CD4-positive, alpha-beta T cell treated with Interleukin-6 for 4 hours (primary cell): ENCODE results near the gene CTLA4.

Experiments used
- DNase-seq: peaks from one replicate; pipeline ENCODE4 v3.0.0-alpha.2; 2020; ENCODE audit warnings: mixed read lengths

CTLA4 gene

DNA sequence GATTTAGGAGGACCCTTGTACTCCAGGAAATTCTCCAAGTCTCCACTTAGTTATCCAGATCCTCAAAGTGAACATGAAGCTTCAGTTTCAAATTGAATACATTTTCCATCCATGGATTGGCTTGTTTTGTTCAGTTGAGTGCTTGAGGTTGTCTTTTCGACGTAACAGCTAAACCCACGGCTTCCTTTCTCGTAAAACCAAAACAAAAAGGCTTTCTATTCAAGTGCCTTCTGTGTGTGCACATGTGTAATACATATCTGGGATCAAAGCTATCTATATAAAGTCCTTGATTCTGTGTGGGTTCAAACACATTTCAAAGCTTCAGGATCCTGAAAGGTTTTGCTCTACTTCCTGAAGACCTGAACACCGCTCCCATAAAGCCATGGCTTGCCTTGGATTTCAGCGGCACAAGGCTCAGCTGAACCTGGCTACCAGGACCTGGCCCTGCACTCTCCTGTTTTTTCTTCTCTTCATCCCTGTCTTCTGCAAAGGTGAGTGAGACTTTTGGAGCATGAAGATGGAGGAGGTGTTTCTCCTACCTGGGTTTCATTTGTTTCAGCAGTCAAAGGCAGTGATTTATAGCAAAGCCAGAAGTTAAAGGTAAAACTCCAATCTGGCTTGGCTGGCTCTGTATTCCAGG is at the start of gene CTLA4:
CTLA4 (plus strand) TSS at position 211 of the 640 bp plus-strand sequence; CDS start at position 383, 172 bp downstream.
- peak; percentile 31 for DNase-seq

DNA sequence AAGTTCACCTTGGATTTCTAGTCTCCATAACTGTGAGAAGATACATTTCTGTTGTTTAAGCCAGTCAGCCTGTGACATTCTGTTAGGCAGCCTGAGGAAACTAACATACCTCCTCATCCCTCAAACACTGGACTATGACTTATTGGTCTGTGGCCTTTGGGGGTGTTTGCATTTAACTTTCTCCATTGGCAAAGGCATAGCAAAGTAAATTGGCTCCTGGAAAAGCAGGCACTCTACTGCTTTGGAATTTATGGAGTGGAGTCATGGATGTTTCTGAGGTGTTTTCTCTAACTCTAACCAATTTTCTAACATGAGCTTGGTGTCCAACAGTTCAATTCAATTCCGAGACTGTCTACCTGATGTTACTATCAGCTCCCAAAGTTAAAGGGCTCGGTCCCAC is 48.9 kb upstream of the CTLA4 start:
- DNase-seq, result no peak

DNA sequence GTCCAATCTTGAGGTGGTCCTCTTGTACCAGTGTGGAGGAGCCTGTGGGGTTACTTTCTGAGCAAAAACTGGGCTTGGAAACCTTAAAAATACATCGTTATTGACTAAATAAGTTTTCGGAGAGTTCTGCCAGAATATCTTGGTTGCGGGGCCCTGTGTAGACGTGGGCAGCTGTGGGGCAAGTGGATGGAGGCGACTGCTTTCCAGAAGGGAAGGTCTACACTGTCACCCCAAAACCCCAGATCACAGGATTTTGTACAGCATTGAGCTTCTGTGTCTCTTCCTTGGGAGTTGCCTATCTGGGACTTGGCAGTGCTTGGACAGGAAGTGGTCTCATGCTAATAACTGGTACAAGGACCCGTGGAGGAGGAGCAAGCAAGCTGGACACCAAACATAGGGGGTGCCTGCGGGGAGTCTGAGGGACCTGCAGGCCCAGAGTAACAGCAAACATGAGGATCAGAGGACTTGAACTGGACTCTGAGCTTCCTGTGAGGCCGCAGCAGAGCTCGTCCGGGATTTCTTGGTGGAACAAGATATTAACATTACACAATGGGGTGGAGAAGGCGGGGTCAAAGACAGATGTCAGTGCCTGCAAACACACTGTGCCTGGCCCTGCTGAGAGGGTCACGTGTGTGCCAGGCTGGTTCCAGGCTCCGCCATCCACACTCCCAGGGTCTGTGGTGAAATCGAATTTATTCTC is 48.0 kb upstream of the CTLA4 start:
- no peak for DNase-seq

DNA sequence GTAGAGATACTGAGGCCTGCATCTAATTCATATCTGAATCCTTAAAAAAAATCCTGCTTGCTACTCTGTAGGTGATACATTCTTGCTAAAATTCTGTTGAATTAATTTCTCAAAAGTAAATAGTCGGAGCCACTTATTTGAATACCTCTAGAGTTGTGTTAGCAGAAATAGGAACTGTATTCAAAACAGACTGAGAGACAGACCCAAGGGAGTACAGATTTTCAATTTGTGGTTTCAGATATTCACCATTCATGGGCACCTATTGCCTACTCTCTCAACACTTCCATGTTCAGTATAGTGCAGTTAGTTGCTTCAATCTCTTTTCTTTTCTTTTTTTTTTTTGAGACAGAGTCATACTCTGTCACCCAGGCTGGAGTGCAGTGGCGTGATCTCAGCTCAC is 46.6 kb upstream of the CTLA4 start:
- no peak for DNase-seq

DNA sequence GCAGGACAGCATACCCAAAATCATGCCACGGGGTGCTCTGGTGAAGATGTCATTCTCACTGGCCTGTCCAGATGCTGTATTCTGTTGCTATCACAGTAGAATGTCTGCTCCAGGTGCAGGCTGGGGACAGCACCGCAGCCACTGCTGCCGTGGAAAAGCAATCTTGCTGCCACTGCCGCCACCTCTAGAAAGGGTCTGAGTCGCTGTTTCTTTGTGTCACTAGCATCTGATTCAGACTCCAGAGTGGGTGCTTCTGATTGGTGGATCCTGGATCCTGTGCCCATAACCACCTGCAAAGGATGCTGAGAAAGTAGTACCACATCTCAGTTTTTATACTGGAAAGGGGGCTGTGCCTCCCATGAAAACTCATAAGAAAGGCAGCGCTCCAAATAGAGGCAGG is 45.3 kb upstream of the CTLA4 start:
- no peak for DNase-seq

DNA sequence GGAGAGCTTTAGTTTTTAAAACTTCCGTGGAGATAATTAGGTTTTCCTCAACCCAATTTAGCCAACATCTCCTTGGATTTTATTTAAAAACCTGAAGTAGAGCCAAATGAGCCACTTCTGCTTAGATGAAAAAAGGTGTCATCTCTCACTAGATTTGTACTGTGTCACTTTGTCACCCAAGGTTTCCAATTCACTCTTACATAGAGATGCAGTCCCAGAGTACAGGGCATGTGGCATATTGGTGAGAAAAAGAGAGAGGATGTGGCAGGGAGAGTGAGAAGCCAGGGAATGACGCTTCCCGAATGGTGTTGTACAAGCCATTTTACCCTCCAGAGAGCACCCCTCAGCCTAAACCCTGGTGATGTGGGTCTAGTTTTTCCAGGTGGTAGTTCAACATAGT is 44.4 kb upstream of the CTLA4 start:
- DNase-seq, result no peak

DNA sequence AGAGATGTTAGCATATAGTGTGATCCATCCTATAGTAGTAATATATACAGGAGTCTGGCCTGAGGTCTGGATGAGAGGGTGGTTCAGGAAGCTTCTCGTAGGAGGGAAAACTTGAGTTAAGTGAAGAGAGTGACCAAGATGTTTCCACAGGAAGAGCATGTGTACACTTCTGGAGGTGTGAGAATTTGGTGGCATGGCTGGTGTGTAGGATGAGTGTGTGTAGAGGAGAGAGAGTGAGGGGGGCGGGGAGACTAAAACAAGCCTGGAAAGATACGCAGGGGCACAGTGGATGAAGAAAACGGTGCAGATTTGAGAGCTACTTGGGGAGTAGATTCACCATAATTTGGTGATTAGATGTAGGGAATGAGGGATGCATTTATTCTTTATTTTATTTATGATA is 43.5 kb upstream of the CTLA4 start:
- DNase-seq, result no peak

DNA sequence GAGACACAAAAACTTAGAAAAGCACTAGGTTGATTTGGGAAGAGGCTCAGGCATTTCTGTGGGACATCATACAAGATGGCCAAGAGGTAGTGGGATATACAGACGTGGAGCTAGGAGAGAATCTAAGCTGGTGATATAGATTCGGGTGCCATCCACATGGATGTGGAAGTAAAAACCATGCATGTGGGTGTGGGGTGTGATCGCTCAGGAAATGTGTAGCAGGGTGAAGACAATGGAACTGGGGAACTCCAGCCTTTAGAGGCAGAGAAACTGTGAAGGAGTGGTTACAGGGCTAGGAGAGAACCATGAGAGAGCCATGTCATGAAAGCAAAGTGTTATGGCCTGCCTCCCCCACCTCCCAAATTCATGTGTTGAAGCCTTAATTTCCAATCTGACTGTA is 43.0 kb upstream of the CTLA4 start:
- DNase-seq, result no peak

DNA sequence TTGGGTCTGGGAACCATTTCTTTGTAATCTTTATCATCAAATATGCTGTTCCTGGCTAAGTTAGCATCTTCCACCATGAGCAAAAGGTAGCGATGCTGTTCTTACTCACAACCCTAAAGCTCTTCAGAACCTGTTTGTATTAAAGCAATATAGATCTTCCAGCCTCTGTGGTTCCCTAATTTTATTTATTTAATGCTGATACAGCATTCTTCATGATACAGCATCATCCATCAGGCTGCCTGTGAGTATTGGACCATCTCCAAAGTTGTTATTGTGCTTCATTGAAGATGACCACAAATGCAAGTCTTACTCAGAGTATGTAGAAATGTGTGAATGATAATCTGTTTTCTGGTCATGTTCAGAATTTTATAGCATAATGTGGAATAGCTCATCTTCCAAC is 40.9 kb upstream of the CTLA4 start:
- DNase-seq, result no peak

DNA sequence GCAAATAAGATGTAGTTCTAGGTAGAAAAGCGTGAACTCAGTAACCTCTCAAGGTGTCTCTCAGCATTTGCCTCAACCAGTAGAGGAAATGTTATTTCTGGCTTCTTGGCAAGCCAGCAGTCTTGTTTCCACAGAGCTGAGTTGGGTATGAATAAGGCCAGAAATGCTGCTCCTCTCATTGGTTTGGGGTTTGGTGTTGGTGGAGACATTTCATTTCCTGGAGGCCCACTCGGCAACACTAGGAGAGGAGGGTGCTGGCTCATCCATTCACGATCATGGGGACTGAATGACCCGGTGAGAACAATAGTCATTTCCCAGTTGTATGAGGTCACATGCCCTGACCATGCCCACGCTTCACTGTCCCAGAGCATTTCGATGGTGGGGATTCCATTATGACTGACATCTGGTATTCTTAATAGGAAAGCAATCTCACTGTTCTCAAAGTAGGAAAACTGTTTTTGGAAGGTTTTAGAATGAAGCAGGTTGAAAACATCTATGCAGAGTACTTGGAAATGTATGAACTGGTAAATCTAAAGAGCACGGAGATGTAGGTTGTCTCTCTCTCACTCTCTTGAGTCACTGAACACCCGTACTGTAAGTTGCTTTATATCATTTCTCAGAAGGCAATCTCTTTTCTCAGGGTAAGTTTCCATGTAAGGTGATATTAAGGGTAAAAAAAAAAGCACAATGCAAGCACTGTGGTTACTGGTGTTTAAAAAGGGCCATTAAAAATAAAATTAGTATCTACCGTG is 37.1 kb upstream of the CTLA4 start:
- no peak for DNase-seq

DNA sequence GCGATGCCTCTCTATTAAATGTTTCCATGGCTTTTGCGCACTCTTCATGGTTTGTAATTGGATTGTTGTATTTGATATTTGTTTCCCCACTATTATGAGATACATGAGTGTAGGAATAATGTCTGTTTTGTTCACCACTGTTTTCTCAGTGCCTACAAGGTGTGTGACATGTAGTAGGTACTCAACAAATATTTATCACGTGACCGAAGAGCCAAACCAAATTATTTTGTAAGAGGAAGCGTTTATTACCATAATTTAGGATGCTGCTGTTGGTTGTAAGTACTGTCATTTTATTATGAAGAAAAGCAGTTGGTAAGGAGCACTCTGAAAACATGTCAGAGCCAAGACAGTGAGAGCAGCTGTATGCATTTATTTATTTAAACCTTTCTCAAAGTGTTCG is 32.2 kb upstream of the CTLA4 start:
- DNase-seq, result no peak

DNA sequence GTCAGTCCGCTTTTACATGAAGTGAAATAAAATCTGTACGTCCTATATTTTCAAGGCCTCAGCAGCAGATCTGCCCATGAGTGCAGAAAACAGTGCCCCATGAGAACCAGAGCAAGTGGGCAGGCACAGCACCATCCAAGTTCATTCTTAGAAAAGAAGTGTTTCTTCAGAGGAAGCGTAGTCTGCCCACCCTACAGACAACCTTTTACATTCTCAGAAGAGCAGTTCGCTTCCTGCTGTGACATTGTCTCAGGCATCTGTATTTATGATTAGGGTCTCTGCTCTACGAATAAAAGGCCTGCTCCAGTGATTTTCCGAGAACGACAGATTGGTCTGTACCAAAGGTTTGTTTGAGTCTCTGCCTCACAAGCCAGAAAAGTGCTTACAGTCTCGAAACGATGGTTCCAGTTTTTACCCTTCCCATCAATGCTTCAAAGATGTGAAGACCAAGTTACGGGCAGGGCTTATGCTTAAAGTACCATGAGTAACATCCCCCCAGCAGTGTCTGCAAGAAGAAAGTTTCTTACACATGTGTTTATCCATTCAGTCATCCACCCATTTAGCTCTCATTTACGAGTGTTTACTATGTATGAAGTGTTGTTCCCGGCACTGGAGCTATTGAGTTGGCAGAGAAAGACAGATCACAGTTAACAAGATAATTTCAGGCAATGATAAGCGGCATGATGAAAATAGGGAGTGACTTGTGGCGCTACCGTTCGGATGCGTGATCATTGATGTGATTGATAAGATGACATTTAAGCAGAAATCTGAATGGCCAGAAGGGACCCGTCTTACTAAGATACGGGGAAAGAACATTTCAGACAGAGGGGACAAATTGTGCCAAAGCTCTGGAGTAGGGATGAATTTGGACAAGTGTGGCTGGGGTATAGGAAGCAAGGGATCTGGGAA is 31.4 kb upstream of the CTLA4 start:
- DNase-seq, result no peak

DNA sequence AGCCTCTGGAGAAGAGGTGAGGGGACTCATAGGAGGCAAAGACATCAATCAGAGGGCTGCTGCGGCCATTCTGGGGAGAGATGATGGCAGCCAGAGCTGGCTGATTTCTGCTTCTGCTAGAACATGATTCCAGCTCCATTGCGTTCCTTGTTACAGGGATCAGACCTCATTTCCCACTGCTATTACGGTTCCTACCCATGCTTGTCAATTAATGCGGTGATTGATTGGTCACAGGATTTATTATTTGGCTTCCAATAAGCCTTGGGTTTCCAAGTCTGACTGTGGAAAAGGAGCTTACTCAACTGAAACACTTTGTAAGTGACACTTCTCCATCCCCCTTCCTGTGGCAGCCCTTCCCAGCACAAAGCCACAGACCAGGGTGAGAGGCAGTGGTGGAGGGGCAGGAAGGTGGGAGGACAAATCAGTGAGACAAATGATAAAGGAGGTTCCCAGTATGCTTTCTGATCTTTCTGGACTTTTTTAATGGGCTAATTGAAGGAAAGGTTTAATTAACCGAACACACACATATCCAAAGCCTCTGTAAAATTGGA is 26.8 kb upstream of the CTLA4 start:
- DNase-seq, result no peak

DNA sequence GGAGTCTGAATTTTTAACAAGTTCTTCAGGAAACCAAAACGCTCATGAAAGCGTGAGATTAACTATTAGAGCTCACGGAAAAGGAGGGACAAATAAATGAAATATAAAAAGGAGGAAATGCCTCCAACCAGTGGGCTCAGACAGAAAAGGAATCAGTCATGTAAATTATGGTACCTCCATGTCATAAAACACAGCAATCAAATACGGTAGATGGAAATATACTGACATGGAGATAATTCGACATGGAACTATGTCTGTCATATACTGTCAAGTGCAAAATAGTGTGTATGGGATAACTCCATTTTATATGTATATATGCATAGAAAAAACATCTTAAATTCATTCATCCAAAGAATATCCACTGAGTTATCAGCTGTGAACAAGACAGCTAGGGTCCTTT is 25.9 kb upstream of the CTLA4 start:
- DNase-seq, result no peak

DNA sequence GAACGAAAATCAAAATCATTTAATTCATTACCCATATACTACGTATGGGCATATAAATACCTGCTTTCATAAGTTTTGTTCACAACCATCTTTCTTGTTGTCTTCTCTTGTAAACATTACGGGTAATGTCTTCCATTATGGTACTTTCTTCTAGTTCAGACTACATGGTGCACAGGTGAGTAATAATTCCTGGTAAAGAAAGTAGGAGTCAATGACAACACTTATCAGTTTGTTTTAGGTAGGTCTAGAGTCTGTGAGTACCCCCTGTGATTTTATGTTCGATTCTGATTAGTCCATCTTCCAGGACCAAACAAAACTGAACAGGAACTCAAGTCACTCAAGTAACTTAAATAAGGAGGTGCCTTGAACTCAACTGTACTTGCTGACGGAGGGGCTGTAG is 25.2 kb upstream of the CTLA4 start:
- DNase-seq, result no peak

DNA sequence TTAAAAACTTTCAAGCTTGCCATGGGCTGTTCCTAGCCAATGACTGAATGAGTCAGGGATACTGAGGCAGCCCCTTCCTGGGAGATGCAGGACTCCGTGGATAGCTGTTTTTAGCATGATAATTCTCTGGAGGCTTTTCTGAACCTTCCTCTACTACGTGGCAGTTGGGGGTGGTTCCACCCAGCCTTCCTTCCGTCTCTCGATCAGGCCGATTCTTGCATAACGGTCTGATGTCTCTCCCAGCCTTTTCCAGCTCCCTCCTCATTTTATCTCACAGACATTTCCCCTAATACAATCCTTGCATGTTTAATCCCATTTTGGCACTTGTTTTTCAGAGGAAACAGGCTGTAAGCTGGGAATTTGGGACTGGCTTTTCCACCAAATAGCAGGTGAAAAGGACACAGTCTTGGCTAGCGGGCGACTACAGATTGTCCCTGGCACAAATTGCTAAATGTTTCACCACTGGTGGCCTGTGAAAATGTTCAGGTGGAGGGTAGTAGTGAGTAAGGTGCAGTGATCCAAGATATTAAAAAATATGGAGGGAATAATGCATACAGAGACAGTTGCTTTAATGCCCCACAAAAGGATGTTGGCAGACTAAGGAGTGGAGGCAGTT is 21.0 kb upstream of the CTLA4 start:
- no peak for DNase-seq

DNA sequence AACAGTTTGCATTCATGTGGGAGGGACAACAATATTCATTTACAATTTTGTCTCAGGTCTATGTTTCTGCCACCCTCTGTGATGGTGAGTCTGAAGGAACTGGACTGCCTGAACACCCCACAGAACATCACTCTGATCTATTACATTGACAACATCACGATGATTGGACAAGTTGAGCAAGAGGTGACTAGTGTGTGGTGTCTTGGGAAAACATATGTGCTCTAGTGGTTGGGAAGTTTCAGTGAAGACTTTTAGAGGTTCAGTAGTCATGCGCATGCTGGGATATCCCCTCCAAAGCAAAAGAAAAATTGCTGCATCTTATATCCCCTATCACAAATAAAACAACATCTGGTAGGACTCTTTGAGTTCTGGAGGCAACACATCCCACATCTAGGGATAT is 18.6 kb upstream of the CTLA4 start:
- DNase-seq, result no peak

DNA sequence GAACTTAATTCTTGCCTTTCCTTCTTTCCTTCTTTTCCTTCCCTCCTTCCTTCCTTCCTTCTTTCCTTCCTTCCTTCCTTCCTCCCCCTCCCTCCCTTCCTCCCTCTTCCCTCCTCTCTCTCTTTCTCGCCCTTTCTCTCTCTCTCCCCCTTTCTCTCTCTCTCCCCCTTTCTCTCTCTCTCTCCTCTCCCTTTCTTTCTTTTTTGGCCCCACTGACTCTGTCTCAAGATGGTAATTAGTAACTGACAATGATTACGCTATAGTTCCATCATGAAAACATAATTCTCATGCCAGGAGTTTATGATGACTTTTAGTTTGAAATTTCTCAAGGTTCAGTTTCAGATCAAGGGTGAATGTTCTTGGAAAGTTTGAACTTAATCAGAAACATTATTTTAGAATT is 14.8 kb upstream of the CTLA4 start:
- no peak for DNase-seq

DNA sequence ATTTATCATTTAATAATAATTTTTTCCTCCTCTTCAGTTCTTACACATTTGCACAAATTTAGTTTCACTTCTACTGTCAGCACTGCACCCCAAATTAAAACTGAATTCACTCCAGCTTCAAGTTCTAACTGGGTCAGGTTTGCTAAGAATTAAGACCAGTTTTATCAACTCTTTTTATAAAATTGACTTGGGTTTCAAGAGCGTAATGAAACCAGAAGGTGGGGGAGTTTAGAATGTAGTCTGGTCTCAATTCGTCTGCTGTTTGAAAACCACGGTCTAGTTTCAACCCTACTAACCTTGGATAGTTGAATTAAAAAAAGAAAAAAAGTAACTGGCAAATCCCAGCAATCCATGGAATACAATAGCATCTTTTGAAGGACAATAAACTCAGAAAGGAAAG is 14.3 kb upstream of the CTLA4 start:
- no peak for DNase-seq

DNA sequence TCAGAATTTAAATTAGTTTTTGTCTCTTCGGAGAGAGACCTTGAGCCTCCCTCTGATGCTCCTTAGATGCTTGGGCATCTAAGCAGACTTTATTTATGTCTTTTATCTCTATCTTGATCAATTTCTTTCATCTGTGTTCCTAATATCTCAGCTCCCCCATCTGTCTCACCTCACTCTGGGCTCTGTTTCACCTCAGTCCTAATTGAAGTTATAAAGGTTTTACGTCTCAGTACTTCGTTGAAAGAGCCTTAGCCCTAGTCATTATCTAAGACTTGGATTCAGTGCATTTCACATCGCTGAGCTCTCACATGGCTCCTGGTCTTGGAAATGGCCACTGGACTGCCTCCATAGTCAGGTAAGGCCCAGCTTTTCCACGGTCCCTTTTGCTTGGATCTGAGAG is 13.8 kb upstream of the CTLA4 start:
- no peak for DNase-seq

DNA sequence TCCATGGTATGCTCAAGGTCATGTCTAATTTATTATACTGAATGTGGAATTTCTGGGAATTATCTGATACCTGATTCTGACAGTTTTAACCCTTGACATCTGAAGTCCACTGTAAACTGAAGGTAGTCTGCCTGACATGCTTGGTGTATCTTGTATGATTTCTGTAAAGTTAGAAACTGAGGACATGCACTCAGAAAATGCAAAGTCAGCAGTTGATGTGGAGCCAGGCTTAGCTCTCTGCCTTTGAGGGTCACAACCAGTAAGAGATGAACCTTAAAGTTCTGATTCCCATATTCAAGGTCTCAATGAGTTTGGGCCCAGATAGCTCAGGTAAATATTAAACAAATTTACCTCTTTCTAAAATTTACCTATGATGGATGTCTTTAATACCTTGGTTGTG is 12.3 kb upstream of the CTLA4 start:
- DNase-seq, result no peak

DNA sequence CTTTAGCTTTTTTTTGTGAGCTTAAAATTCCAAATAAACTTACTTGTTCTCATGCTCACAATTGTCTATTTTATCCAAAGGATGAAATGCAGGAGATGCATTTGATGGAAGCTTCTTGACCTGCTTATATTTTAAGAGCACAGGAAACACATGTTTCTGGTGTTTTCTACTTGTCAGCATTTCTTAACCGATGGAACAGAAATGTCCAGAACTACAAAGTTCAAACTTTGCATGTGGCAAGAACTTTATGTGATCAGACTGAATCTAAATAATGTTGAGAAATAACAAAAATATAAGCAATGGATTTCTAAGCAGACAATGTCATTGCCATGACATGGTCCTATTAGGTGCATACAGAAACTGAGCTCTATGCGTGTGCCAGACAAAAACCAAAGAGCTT is 9.9 kb upstream of the CTLA4 start:
- DNase-seq, result no peak
